Stimulated activated CD8-positive, alpha-beta memory T cell treated with anti-CD3 and anti-CD28 coated beads, Interleukin-2, amount 100 ng/mL, for 48 hours (primary cell): Measurements from ENCODE around the gene LDHAL6B.

Source experiments
- DNase-seq, 2 donors: peaks; one replicate each; pipeline ENCODE4 v3.0.0-alpha.2; 2020; ENCODE audit warnings: low read depth in 2 of 2

LDHAL6B gene

DNA sequence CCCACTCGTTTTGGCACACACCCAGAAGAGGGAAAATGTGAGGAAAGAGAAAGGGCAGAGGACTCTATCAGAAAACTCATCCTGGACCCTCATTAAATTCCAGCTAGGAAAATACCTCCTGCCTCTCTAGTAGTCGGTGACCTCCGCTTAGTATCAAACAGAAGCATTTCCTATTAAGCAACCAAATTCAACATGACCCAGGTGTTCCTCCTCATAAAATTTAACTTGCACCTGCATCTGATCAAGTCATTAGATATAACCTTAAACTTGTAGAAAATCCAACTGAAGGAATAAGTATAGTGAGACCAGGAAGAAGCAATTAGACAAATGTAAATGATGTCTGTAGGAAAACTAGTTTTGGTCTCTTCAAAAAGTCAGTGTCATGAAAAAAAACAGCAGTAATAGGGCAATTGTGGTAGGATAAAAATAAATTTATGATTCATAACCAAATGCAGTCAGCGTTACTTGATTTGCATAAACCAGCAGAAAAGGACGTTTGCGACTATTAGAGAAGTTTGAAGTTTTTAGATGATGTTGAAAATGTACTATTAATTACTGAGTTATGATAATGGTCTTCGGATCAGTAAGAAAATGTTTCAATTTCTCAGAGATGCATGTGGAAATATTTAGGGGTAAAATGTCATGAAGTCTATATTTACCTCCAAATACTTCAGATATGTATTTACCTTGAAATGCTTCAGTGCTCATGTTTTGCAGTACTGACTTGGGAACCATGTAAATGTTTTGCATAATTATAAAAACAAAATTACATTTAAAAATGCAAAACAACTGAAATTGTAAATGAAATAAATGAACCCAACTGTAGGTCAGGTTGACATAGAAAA, 44.6 kb downstream of the LDHAL6B start:
- DNase-seq, result no peak

DNA sequence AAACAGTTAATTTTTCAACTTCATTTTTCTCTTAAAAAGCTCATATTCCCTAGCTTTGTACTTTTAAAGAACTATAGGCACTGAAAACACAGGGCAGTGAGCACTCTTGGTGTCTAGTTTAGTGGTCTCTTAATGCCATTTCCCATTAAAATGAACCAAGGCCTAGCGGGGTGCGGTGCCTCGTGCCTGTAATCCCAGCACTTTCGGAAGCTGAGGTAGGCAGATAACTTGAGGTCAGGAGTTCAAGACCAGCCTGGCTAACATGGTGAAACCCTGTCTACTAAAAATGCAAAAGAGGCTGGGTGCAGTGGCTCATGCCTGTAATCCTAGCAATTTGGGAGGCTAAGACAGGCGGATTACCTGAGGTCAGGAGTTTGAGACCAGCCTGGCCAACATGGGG, 45.5 kb downstream of the LDHAL6B start:
- DNase-seq, result no peak

DNA sequence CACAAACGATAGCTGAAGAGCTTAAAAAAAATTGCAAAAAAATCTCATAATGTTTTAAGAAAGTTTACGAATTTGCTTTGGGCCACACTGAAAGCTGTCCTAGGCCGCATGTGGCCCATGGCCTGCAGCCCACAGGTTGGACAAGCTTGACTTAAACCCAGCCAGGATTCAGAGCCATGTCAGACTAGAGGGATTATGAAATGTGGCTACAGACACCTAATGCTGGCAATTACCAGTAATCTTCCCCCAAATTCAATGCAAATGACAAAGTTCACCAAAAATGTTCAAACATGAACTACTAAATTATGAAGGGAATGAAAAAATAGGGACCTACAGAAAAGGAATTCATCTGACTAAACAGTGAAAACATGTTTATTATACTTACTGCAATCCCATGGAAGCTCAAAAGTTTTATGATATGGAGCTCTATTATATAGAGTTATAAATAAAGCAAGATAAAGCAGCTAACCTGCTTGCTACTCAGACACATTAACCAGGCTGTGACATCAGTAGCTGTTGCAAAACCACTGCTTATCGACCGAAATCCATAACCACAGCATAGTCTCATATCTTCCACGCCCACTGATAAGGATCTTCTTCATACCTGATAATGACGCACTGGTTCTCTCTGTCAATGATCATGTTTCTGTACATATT, 49.2 kb downstream of the LDHAL6B start:
- DNase-seq, result no peak

DNA sequence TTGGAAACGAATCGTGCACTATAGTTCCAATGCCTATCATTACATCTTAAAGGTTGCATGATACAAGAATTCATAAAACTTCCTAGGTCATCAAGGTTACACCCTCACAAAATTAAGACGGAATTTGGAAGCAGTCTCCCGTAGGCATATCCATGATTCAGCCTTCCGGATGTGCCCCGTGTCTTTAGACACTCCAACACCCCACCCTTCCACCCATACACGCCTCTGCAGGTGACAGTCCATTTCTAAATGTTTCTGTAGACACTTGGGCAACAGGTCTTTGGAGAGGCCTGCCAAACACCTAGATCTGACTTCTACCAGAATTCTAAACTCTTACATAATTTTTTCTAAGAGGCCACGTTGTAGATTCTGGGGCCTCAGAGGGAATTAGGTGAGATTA, 49.8 kb downstream of the LDHAL6B start:
- no peak for DNase-seq

- no peak for DNase-seq
These were observed 50.5 kb downstream of the LDHAL6B start for GRCh38 chr15:59257140-59257539.
